ENCODE measurements around the gene MYOM3.

The MYOM3 gene

DNA sequence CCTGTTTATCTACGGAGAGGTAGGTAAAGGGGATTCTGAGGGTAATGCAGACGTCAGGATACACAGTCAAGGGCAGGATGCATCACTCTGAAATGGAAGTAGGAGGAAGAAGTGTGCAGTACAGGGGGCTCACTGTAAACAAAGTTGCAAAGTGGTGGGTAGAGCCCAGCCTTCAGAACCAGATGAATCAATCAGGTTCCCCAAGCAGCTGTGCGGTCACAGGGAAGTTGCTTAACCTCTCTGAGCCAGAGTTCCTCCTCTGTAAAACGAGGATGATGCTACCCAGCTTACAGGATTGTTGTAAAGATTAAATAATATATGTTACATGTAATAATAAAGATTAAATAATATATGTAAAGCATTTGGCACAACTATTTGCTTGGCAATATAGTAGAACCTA, 13.5 kb upstream of the MYOM3 start:
- H3K27ac ChIP-seq, result no peak overlapping the region
- TF ChIP-seq, protein P1, sequence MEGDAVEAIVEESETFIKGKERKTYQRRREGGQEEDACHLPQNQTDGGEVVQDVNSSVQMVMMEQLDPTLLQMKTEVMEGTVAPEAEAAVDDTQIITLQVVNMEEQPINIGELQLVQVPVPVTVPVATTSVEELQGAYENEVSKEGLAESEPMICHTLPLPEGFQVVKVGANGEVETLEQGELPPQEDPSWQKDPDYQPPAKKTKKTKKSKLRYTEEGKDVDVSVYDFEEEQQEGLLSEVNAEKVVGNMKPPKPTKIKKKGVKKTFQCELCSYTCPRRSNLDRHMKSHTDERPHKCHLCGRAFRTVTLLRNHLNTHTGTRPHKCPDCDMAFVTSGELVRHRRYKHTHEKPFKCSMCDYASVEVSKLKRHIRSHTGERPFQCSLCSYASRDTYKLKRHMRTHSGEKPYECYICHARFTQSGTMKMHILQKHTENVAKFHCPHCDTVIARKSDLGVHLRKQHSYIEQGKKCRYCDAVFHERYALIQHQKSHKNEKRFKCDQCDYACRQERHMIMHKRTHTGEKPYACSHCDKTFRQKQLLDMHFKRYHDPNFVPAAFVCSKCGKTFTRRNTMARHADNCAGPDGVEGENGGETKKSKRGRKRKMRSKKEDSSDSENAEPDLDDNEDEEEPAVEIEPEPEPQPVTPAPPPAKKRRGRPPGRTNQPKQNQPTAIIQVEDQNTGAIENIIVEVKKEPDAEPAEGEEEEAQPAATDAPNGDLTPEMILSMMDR (conservative IDR thresholded peaks at IDR 0.05), result no peak
- no peak for TF ChIP-seq ZFX (IDR thresholded peaks at IDR 0.05)

DNA sequence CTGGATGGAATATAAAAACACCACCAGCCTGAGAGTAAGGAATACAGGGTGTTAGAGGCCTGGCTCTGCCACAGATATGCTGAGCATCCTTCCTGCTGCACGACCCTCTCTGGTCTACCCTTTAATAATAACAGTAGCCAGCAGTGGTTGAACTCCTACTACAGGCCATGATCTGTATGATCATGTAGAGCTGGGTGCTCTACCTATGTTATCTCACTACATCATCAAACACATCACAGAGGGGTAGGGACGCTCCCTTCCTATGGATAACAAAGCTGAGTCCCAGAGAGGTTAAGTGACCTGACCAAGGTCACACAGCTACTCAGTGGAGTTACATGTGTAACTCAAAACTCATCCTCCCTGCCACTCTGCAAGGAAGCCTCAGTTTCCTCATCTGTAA, 13.0 kb upstream of the MYOM3 start:
- TF ChIP-seq, protein P1 (conservative IDR thresholded peaks at IDR 0.05), result no peak
- TF ChIP-seq ZFX (IDR thresholded peaks at IDR 0.05), result no peak

DNA sequence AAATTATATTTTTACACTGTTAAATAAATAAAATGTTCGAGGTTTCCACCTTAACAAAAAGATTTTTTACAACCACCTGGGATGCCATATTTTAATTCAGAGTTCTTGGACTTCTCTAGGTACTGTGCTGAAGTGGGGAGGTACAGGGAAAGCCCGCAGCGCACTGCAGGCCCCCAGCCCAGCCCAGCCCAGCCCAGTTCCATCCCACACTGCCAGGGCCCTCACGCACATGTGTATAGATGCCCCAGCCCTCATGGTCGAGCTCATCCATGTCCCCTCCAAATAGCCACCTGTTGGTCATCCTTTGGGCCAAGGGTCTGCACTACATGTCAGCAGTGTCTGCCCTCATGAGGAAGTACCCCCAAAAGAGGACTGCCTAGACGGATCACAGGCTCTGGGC, 11.7 kb upstream of the MYOM3 start:
- no peak overlapping the region for H3K27ac ChIP-seq
- TF ChIP-seq, protein P1 (conservative IDR thresholded peaks at IDR 0.05), result no peak
- no peak for TF ChIP-seq ZFX (IDR thresholded peaks at IDR 0.05)

More for the DNA sequence above, 13.0 kb upstream of the MYOM3 start:
- no peak overlapping the region for H3K27ac ChIP-seq

DNA sequence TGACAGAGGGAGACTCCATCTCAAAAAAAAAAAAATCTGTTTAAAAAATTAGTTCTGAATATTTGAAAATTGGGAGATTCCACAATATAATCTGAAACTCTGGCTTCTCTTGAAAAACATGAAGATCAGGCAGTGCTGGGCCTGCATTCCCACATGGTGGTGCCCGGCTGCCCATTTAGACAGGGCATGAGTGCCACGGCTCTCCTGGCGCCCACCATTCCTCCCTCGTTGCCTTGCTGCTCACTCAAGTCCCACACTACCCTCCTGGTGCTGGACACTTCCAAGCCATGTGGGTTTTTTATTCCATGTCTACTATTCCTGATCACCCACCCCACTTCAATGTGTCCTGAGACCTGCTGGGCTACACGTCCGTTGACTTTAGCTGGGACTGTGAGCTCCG, 10.8 kb upstream of the MYOM3 start:
- TF ChIP-seq ZFX (IDR thresholded peaks at IDR 0.05), result no peak
- TF ChIP-seq, protein P1 (conservative IDR thresholded peaks at IDR 0.05), result no peak

DNA sequence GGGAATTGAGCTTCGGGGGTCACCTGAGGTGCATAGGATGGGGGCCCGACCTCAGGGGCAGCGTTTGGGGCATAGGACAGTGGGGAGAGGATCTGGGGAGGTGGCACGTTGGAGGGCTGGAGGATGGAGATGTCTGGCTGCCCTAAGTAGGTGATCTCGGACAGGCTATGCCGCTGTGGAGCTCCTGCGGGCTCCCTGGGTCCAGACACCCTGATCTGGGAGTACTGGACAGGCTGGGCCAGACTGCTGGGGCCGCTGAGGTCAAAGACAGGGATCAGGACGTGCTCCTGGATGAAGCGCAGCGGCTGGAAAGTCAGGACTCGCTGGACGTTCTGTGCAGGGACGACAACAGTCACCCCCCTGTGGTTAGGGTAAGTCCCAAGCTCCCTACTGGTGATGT, 9.5 kb upstream of the MYOM3 start:
- H3K27ac ChIP-seq, result peak overlapping the region; percentile 77; the same call in 1 of the 2 replicates
- no peak for TF ChIP-seq ZFX (IDR thresholded peaks at IDR 0.05)
- TF ChIP-seq, protein P1 (conservative IDR thresholded peaks at IDR 0.05), result no peak

More for the DNA sequence above, 10.8 kb upstream of the MYOM3 start:
- no peak overlapping the region for H3K27ac ChIP-seq

DNA sequence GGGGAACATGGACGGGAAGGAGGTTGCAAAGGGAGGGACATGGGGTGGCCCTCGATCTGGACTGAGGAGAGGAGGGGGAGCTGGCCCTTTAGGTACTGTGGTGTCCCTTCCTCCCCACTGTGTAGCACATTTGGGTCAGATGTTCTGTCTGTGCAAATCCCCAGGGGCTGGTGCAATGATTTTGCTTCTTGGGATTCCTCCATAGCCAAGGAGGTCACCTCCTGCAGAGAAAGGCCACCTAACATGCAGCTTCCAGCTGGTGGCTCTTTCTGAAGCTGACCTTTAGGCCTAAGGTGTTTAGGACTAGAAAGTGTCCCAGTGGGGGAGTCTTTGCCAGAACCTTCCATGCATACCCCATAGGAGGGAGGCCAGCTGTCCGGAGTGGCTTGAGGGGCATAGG, 9.0 kb upstream of the MYOM3 start:
- no peak for TF ChIP-seq ZFX (IDR thresholded peaks at IDR 0.05)
- TF ChIP-seq, protein P1 (conservative IDR thresholded peaks at IDR 0.05), result no peak
- peak overlapping the region; percentile 77 for H3K27ac ChIP-seq

DNA sequence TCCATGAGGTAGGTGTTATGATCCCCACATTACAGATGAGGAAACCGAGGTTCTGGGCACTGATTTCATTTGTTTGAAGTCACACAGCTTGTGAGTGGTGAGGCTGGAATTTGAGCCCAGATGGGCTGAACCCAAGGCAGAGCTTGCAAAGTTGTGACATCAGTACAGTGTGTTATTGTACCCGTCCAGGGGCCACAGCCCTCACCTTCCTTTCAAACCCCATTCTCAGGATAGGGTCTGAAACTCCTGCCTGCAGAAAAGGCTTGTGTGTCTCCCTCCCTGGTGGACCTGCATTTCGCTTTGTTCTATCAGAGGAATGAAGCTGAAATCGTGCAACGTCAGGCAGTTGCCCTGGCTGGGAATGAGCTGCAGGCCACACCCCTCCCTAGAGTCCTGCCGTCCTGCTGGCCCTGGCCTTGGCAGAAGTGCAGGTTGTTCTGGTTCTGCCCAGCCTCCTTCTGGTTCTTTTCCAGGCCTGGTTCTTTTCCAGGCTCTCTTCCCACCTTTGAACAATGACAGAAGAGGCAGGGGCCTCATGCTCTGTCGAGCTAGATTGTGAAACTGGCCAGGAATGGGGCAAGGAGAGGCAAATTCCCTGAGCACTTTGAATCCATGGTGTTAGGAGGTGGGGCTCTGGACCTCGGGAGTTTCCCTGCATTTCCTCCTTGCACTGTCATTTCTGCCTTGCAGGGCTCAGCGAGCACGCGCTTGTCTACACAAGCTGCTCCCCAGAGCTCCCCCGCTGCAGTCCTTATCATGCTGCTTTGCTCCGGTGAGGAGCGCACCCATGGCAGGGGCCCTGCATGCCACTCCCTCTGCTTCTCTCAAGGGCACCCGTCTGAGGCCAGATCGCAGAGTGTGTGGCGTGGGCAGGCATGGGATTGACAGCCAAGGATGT, 8.2 kb upstream of the MYOM3 start:
- TF ChIP-seq, protein P1 (conservative IDR thresholded peaks at IDR 0.05), result no peak
- H3K27ac ChIP-seq, result peak overlapping the region; percentile 77
